ENCODE results near the gene PGLYRP3.
A peak's percentile ranks its signal among the peaks of the same experiment; 100 is the strongest.
"Not testable (repeated sequence)": the region's sequence is repeated elsewhere in the genome, so short reads cannot be mapped to it uniquely, and the experiment has no call there.

The PGLYRP3 gene

DNA sequence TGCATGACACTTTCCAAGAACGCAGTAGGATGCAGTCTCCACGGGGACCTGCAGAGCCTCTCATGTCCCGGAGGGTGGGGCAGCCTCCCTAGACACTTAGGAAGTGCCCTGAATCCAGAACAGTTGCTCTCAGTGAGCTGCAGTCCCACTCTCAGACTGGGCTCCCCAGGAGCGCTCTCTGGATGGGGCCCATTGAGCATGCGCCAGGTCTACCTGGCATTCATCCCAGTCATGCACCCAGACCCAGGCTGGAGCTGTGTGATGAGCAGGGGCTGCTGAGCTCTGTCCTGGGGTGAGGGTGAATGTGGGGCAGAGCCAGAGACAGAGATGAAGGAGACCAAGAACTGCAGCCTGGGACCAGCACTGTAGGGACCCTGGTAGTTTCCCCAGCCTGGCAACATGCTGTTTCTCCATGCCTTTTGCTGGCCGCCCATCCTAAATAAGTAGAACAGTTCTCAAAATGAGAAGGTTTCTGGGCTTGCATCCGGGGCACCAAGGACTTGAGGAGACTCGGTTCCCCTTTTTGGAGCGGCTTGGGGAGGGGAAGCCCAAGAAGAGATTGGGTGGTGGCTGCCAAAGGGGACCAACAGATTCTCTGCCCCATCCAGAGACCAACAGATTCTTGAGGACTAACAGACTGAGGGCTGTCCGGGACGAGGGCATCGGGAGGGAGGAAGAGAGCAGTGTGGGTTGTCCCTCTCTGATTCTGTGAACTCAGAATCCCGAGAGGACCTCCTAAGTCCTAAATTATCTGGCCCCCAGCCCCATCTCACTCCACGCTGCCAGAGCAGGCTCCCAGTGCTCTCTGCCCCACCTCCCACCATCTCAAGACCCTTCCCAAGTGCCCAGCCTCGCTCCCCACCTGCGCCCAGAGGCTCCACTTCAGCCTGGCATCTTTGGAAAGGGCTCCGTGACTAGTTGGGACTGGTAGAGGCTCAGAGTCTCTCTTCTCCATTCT lies 36.9 kb upstream of the PGLYRP3 start:
- no peak overlapping the region for H3K27ac ChIP-seq (replicated peaks)
- H3K27me3 ChIP-seq (ENCODE audit: insufficient read depth, poor library complexity, severe bottlenecking) = no peaks in the 10 kb centered on the region
- TF ChIP-seq POLR2AphosphoS5 (IDR thresholded peaks at IDR 0.05; ENCODE audit: low read depth) (no peak), SPI1 (IDR thresholded peaks at IDR 0.05; ENCODE audit: borderline replicate concordance, low read depth) (peak; percentile 65), REST (IDR thresholded peaks at IDR 0.05; ENCODE audit: insufficient replicate concordance, low read depth) (no peak)
- peak in 1 of 2 experiments; percentile 48 for DNase-seq (ENCODE audit: low read depth in 1 of 2, low spot score in 1 of 2)
- no peak overlapping the region for H3K4me3 ChIP-seq (replicated peaks; ENCODE audit: insufficient read depth, low read length)

DNA sequence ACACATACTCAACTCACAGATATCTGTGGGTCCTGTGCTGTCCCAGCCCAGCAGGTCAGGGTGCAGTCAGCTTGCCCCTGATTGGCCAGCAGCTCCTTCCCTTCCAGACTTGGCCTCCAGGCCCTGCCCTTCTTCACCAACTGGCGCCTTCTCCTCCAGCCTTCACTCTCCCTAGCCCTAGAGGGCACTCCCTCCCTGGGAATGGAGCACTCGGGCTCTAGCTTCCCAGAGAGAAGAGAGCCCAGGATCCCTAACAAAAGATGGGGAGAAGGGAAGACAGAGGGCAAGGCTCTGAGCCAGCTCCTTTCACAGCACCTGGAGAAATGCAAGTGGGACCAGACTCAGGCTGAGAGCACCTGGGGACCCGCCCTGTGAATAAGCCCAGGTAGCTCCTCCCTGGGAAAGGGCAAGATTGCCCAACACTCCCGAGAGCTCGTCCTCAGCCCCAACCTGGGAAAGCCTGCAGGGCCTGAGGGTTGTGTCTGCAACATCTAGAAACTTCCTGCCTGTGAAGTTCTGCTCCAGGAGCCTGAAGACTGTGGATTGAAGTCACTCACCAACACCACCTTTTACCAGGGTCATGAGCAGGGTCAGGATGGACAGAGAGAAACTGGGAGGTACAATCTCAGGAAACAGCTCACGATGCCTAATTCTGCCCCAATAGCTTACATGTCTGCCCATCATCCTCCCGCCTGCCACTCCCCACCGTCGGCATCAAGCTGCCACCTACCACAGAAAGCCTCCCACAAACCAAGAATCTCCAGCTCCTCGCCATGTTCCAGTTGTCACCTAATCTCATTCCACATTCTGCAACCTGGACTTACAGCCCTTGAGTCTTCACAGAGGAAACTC lies 36.0 kb upstream of the PGLYRP3 start, which contains the start of gene PGLYRP4:
Gene PGLYRP4, minus strand, starts transcription at position 331 of the 852 bp plus-strand sequence. CDS start 909 bp downstream, outside the sequence.
- DNase-seq (ENCODE audit: low read depth in 1 of 2, low spot score in 1 of 2) = no peak
- no peak within 1 kb of the TSS for H3K4me3 ChIP-seq (replicated peaks; ENCODE audit: insufficient read depth, low read length)
- TF ChIP-seq POLR2AphosphoS5 (IDR thresholded peaks at IDR 0.05; ENCODE audit: low read depth) (no peak), REST (IDR thresholded peaks at IDR 0.05; ENCODE audit: insufficient replicate concordance, low read depth) (no peak), SPI1 (IDR thresholded peaks at IDR 0.05; ENCODE audit: borderline replicate concordance, low read depth) (no peak), GABPA (IDR thresholded peaks at IDR 0.05; ENCODE audit: low read depth) (no peak)
- TF ChIP-seq, protein P1, sequence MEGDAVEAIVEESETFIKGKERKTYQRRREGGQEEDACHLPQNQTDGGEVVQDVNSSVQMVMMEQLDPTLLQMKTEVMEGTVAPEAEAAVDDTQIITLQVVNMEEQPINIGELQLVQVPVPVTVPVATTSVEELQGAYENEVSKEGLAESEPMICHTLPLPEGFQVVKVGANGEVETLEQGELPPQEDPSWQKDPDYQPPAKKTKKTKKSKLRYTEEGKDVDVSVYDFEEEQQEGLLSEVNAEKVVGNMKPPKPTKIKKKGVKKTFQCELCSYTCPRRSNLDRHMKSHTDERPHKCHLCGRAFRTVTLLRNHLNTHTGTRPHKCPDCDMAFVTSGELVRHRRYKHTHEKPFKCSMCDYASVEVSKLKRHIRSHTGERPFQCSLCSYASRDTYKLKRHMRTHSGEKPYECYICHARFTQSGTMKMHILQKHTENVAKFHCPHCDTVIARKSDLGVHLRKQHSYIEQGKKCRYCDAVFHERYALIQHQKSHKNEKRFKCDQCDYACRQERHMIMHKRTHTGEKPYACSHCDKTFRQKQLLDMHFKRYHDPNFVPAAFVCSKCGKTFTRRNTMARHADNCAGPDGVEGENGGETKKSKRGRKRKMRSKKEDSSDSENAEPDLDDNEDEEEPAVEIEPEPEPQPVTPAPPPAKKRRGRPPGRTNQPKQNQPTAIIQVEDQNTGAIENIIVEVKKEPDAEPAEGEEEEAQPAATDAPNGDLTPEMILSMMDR (IDR thresholded peaks at IDR 0.05; ENCODE audit: insufficient read depth, low read length) = no peak
- no peak within 1 kb of the TSS for H3K27ac ChIP-seq (replicated peaks)
- H3K27me3 ChIP-seq (ENCODE audit: insufficient read depth, poor library complexity, severe bottlenecking) = no peaks in the 10 kb centered on the region

GRCh38 chr1:153347856-153348255 lies 35.1 kb upstream of the PGLYRP3 start:
- TF ChIP-seq SPI1 (IDR thresholded peaks at IDR 0.05; ENCODE audit: borderline replicate concordance, low read depth) = no peak
- no peak for TF ChIP-seq REST (IDR thresholded peaks at IDR 0.05; ENCODE audit: insufficient replicate concordance, low read depth)
- TF ChIP-seq POLR2AphosphoS5 (IDR thresholded peaks at IDR 0.05; ENCODE audit: low read depth) = no peak
- TF ChIP-seq GABPA (IDR thresholded peaks at IDR 0.05; ENCODE audit: low read depth) = no peak
- TF ChIP-seq, protein P1 (IDR thresholded peaks at IDR 0.05; ENCODE audit: insufficient read depth, low read length) = no peak
- Histone ChIP-seq H3K27ac (replicated peaks) (no peak overlapping the region), H3K4me3 (replicated peaks; ENCODE audit: insufficient read depth, low read length) (no peak overlapping the region), H3K27me3 (ENCODE audit: insufficient read depth, poor library complexity, severe bottlenecking) (no peaks in the 10 kb centered on the region)
- DNase-seq (ENCODE audit: low read depth in 1 of 2, low spot score in 1 of 2) = no peak

- H3K27ac ChIP-seq (replicated peaks); H3K27me3 ChIP-seq (ENCODE audit: insufficient read depth, poor library complexity, severe bottlenecking); H3K4me3 ChIP-seq (replicated peaks; ENCODE audit: insufficient read depth, low read length); DNase-seq (ENCODE audit: low read depth in 1 of 2, low spot score in 1 of 2): not testable (repeated sequence)
Observed at GRCh38 chr1:153347049-153347448, 34.3 kb upstream of the PGLYRP3 start.

All from HL-60 (cell line).